NCI-H1092 (cell line): ENCODE results near the gene APPL2.
A peak's percentile ranks its signal among the peaks of the same experiment; 100 is the strongest.

Experiments used
- DNase-seq: peaks from one replicate; lab custom pipeline; 2025; lab: John Stamatoyannopoulos, UW

APPL2 gene

GRCh38 chr12:105235732-105236476, at the start of gene APPL2:
APPL2 (minus strand) TSS chr12:105236174; CDS start chr12:105236012, 162 bp downstream.
- DNase-seq = peak; percentile 78

GRCh38 chr12:105285378-105285777, 49.4 kb upstream of the APPL2 start:
- DNase-seq = no peak

- DNase-seq = no peak
Observed at GRCh38 chr12:105281694-105282049, 45.7 kb upstream of the APPL2 start.

- DNase-seq = no peak
Observed at GRCh38 chr12:105280966-105281693, 45.2 kb upstream of the APPL2 start.

GRCh38 chr12:105279460-105280056, 43.6 kb upstream of the APPL2 start:
- DNase-seq = peak; percentile 13

- no peak for DNase-seq
Observed at GRCh38 chr12:105278043-105278697, 42.2 kb upstream of the APPL2 start.

GRCh38 chr12:105275997-105276733, 40.2 kb upstream of the APPL2 start:
- no peak for DNase-seq

- no peak for DNase-seq
Observed at GRCh38 chr12:105274571-105274970, 38.6 kb upstream of the APPL2 start.

- DNase-seq = no peak
Observed at GRCh38 chr12:105273601-105274000, 37.6 kb upstream of the APPL2 start.

- no peak for DNase-seq
Observed at GRCh38 chr12:105272814-105273416, 36.9 kb upstream of the APPL2 start.

- no peak for DNase-seq
Observed at GRCh38 chr12:105272152-105272551, 36.2 kb upstream of the APPL2 start.

GRCh38 chr12:105271364-105271763, 35.4 kb upstream of the APPL2 start:
- DNase-seq = no peak

- DNase-seq = no peak
Observed at GRCh38 chr12:105270671-105271255, 34.8 kb upstream of the APPL2 start.

GRCh38 chr12:105267711-105268110, 31.7 kb upstream of the APPL2 start:
- no peak for DNase-seq

GRCh38 chr12:105264771-105265170, 28.8 kb upstream of the APPL2 start:
- DNase-seq = no peak

GRCh38 chr12:105262461-105263184, 26.6 kb upstream of the APPL2 start:
- no peak for DNase-seq

GRCh38 chr12:105261010-105261409, 25.0 kb upstream of the APPL2 start:
- no peak for DNase-seq

GRCh38 chr12:105259226-105259625, 23.3 kb upstream of the APPL2 start:
- no peak for DNase-seq

- no peak for DNase-seq
Observed at GRCh38 chr12:105257321-105257728, 21.4 kb upstream of the APPL2 start.

GRCh38 chr12:105256921-105257320, 20.9 kb upstream of the APPL2 start:
- DNase-seq = no peak
